K562 (cell line): Measurements from ENCODE around the gene NEMP1. TPM values are rescaled to one million over a fixed set of nuclear protein-coding genes. Genes with fewer than 3 reads are reported as not detected.

ENCODE experiments used
- GATAD2A ChIP-seq: fragments of 450-650 bp; IDR thresholded peaks from 2 replicates; pipeline ENCODE4 v1.6.1; 2017
- PRPF4 ChIP-seq: fragments of 200-400 bp; formaldehyde crosslinking; IDR thresholded peaks from one replicate; pipeline ENCODE4 v1.6.1; 2017; ENCODE audit warnings: low read length, low read depth, mild to moderate bottlenecking; ENCODE audit not compliant: insufficient read depth, poor library complexity, severe bottlenecking
- ZFP36 ChIP-seq: fragments of 150-350 bp; IDR thresholded peaks from 2 replicates; pipeline ENCODE4 v1.6.1; 2018; ENCODE audit warnings: low read length, low read depth; ENCODE audit not compliant: partially characterized antibody
- ZNF586 ChIP-seq: fragments of 450-650 bp; formaldehyde crosslinking; conservative IDR thresholded peaks from 2 replicates; pipeline ENCODE4 v1.4.0; 2020; ENCODE audit warnings: mild to moderate bottlenecking, moderate library complexity
- polyA plus RNA-seq, 8 experiments: library from polyadenylated mRNA; depleted of rRNA in 4 of 8; stranded (reverse) in 5 of 8; unstranded in 3 of 8; fragments of >200 nt; fragmentation: Nextera tagmentation in 2 of 8; fragmentation: Illumina TruSeq in 1 of 8; extraction: Ambion mirVana in 2 of 8; extraction: Trizol in 1 of 8; gene quantifications; 2 replicates each; pipeline versions ENCODE4 v1.2.1 to v1.2.3, GENCODE V29; 2011 to 2014; ENCODE audit warnings: inconsistent platforms in 1 of 8, missing spikeins in 1 of 8
- total RNA-seq, 7 experiments: library from RNA; depleted of rRNA in 6 of 7; stranded (reverse); fragments of >200 nt in 6 of 7; fragmentation: Illumina TruSeq in 2 of 7; extraction: Trizol in 2 of 7; gene quantifications; 2 replicates each; pipeline versions ENCODE4 v1.2.1 to v1.2.3, GENCODE V29; 2011 to 2021; ENCODE audit warnings: low replicate concordance in 1 of 7
- TF ChIP-seq, protein P1 (sequence below): fragments of 250-450 bp; sonication (Bioruptor Pico); IDR thresholded peaks from 2 replicates; pipeline ENCODE4 v1.5.0; 2020; ENCODE audit warnings: mild to moderate bottlenecking, borderline replicate concordance
- TF ChIP-seq, protein P2 (sequence below): fragments of 250-450 bp; sonication (Bioruptor Pico); IDR thresholded peaks from 2 replicates; pipeline ENCODE4 v1.8.0; 2021; ENCODE audit warnings: borderline replicate concordance, mild to moderate bottlenecking, moderate library complexity; ENCODE audit not compliant: poor library complexity, severe bottlenecking
- TF ChIP-seq, protein P3 (sequence below): fragments of 250-450 bp; sonication (Bioruptor Pico); IDR thresholded peaks from 2 replicates; pipeline ENCODE4 v1.5.0; 2021
- TF ChIP-seq, protein P4 (sequence below): fragments of 450-650 bp; formaldehyde crosslinking; IDR thresholded peaks from 2 replicates; pipeline ENCODE4 v1.4.0; 2020; ENCODE audit warnings: mild to moderate bottlenecking, moderate library complexity

Gene NEMP1
- total and polyA plus RNA-seq, 9 of the 15 experiments (the other 6 are each of a cell fraction or from before 2014, with no cell fraction given), result 9.5 to 82.2 (median 41.2) TPM

DNA sequence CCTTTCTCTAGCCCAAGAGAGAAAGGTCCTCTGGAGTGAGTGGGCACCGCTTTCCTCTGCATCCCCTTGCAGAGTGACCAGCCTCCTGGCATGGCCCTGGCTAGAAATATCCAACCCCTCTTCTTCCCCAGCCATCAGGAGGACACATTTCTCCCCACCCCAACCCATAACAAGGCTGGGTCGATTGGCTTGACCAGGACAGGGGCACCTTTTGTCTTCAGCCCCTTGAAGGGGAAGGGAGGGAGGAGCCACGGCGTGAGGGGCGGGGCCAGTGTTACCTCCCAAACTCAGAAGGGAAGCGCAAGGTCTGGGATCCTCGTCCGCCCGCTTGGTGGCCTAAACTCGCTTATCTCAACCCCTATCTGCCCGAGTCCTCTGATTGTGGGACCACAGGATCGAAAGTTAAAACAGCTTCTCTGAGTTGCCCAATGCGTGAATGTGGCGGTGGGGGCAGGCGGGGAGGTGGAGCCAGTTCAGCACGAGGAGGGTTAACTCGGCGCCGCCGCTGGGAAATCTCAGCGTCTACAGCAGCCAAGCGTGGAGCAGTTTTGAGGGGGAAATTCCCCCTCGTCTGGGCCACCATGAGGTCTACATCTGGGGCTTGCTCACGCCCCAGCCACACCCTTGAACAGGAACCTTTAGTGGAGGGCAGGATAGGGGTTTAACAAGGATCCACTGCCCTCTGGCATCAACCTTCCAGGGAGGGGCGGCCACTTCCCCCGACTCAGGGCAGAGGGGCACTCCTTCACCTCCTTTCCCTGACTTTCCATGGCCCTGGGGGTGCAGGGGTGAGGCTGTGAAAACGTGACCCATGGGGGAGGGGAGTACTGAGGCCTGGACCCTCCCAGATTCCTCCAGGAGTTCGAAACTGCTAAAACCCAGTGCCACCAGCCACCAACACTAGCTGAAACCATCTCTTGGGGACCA, 31.8 kb upstream of the NEMP1 start (continued):
- TF ChIP-seq, protein P1, sequence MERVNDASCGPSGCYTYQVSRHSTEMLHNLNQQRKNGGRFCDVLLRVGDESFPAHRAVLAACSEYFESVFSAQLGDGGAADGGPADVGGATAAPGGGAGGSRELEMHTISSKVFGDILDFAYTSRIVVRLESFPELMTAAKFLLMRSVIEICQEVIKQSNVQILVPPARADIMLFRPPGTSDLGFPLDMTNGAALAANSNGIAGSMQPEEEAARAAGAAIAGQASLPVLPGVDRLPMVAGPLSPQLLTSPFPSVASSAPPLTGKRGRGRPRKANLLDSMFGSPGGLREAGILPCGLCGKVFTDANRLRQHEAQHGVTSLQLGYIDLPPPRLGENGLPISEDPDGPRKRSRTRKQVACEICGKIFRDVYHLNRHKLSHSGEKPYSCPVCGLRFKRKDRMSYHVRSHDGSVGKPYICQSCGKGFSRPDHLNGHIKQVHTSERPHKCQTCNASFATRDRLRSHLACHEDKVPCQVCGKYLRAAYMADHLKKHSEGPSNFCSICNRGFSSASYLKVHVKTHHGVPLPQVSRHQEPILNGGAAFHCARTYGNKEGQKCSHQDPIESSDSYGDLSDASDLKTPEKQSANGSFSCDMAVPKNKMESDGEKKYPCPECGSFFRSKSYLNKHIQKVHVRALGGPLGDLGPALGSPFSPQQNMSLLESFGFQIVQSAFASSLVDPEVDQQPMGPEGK (CRISPR knock-in tag), result no peak
- TF ChIP-seq, protein P2, sequence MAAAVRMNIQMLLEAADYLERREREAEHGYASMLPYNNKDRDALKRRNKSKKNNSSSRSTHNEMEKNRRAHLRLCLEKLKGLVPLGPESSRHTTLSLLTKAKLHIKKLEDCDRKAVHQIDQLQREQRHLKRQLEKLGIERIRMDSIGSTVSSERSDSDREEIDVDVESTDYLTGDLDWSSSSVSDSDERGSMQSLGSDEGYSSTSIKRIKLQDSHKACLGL (CRISPR knock-in tag), result no peak
- TF ChIP-seq PRPF4, result no peak
- TF ChIP-seq ZFP36, result no peak
- no peak for TF ChIP-seq GATAD2A
- TF ChIP-seq, protein P3, sequence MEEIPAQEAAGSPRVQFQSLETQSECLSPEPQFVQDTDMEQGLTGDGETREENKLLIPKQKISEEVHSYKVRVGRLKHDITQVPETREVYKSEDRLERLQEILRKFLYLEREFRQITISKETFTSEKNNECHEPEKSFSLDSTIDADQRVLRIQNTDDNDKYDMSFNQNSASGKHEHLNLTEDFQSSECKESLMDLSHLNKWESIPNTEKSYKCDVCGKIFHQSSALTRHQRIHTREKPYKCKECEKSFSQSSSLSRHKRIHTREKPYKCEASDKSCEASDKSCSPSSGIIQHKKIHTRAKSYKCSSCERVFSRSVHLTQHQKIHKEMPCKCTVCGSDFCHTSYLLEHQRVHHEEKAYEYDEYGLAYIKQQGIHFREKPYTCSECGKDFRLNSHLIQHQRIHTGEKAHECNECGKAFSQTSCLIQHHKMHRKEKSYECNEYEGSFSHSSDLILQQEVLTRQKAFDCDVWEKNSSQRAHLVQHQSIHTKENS, result no peak
- TF ChIP-seq, protein P4, sequence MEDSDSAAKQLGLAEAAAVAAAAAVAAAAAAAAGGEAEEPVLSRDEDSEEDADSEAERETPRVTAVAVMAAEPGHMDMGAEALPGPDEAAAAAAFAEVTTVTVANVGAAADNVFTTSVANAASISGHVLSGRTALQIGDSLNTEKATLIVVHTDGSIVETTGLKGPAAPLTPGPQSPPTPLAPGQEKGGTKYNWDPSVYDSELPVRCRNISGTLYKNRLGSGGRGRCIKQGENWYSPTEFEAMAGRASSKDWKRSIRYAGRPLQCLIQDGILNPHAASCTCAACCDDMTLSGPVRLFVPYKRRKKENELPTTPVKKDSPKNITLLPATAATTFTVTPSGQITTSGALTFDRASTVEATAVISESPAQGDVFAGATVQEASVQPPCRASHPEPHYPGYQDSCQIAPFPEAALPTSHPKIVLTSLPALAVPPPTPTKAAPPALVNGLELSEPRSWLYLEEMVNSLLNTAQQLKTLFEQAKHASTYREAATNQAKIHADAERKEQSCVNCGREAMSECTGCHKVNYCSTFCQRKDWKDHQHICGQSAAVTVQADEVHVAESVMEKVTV, result no peak
- TF ChIP-seq ZNF586, result no peak; the same call in 1 of the 2 replicates
